Panc1 (cell line): ENCODE data around the gene MGME1.

Experiments used
- CTCF ChIP-seq: fragments of 450-650 bp; IDR thresholded peaks from 2 replicates; pipeline ENCODE4 v1.5.1; 2017; ENCODE audit warnings: mild to moderate bottlenecking
- POLR2AphosphoS5 ChIP-seq: IDR thresholded peaks from 2 replicates; pipeline ENCODE4 v1.6.1; 2012; ENCODE audit warnings: mild to moderate bottlenecking, low read depth, low read length, moderate library complexity
- REST ChIP-seq, 2 experiments: IDR thresholded peaks; 2 replicates each; pipeline ENCODE4 v1.6.1; 2011 to 2012; ENCODE audit warnings: low read depth in 2 of 2, control low read depth in 1 of 2, low read length in 1 of 2, mild to moderate bottlenecking in 1 of 2, moderate library complexity in 1 of 2; ENCODE audit not compliant: insufficient read depth in 1 of 2
- SIN3A ChIP-seq: IDR thresholded peaks from 2 replicates; pipeline ENCODE4 v1.6.1; 2012; ENCODE audit warnings: low read depth, mild to moderate bottlenecking, low read length, moderate library complexity, borderline replicate concordance; ENCODE audit not compliant: insufficient read depth
- TCF7L2 ChIP-seq: IDR thresholded peaks from 2 replicates; pipeline ENCODE4 v1.6.1; 2011; ENCODE audit warnings: mild to moderate bottlenecking, low read depth, low read length, inconsistent platforms

- no peak for TF ChIP-seq CTCF
- TF ChIP-seq REST (IDR thresholded peaks at IDR 0.05; ENCODE audit: insufficient read depth in 1 of 2, low read depth in 2 of 2, low read length in 1 of 2): no peak
- no peak for TF ChIP-seq POLR2AphosphoS5
- no peak for TF ChIP-seq TCF7L2
- TF ChIP-seq SIN3A: no peak
Observed at GRCh38 chr20:18006684-18007083, 37.9 kb downstream of the MGME1 start.
